ENCODE measurements around the gene EDA.
"Not testable (repeated sequence)": the region's sequence is repeated elsewhere in the genome, so short reads cannot be mapped to it uniquely, and the experiment has no call there.

The EDA gene

DNA sequence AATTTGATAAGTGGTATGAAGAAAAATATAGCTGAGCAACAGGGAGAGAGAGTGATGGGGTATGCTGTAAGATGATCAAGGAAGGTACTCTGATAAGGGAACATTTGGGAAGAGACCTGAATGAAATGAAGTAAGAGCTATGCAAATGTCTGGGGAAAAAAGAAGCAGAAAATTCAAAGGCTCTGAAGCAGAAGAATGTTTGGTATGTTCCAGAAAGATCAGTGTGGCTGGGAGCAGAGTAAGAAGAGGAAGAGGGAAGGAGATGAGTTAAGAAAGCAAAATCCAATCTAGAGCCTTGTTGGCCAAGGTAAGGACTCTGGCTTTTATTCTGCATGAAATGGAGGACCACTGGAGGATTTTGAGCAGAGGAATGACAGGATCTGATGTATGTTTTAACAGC is 343.8 kb downstream of the EDA start:
- DNase-seq (ENCODE audit: low spot score), result no peak

DNA sequence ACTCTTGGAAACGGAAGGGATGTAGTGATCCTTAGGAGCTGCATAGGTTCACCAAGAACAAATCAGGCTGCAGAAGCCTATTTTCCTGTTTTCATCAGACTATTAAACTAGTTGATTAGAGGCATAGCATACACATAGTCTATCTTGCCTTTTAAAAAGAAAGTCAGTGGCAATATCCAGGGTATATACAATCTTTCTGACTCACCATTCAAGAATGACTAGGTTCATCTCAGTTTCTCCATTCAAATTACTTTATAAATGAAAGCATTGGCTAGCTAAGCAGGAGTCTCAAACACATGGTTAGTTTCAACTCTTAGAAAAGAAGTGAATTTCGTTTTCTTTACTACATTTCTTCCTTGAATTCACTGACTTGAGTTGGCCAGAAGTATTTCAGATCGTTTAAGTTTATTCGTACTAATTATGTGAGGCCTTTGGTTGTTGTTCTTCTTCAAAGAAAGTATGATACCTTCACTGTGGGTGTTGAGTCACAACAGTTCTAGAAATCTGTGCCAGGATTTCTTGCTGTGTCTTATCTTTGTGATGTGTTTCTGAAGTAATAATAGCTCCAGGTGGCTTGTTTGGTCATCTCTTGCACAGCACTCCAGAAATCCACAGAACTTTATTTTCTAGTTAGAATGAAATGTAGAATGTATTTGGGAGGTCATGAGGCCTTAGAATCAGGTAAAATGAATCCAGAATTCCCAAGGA is 345.6 kb downstream of the EDA start:
- DNase-seq (ENCODE audit: low spot score), result no peak

DNA sequence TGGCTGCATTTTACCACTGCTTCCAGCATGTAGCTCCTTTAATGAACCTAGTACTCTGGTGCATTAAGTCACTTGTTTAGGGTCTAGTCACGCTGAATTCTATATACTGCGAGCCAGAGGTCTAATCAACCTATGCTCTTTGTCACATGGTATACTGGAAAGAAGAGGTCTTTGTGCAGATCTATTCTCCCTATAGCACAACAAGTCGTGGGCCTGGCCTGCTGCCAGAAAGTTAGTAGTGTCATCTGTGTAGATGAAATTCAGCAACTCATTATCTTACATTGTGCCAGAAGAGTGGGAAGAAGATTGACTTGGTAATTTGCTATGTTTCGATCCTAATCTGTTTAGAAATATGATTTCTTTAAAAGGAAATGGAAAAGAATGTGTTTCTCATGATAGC is 353.0 kb downstream of the EDA start:
- DNase-seq (ENCODE audit: low spot score), result no peak

DNA sequence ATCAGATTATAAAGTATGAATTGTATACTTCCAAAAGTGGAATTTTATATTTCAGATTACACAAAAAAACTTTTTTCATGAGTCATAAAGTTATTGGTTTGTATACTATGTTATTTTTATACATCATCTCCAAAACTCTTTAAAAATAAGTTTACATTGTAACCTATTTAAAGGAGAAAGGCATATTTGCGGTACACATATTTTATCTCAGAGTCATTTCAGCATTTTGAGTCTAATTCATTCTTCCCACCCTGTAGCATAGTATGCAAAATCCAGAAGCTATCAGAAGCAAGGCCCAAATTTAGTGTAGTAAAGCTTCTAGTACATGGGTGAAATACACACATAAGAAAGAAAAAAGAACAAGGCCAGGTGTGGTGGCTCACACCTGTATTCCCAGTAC is 353.5 kb downstream of the EDA start:
- DNase-seq (ENCODE audit: low spot score), result no peak

DNA sequence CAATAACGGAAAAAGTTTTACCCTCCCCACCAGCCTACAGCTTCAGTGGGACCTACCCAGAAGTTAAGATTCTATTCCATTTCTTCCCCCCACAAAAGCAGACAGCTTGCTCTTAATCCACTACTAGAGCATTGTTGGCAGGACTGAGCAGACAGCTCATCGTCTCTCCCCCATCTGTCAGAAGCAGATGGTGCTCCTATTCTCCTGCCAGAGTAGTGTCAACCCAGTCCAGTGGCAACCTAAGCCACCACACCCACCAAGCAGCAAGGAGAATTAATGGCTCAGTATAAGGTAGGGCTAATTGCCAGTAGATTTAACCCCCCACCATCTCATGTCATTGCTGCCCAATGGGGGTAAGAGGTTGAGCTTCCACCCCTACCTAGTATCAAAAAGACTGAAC is 371.8 kb downstream of the EDA start:
- DNase-seq (ENCODE audit: low spot score), result no peak

DNA sequence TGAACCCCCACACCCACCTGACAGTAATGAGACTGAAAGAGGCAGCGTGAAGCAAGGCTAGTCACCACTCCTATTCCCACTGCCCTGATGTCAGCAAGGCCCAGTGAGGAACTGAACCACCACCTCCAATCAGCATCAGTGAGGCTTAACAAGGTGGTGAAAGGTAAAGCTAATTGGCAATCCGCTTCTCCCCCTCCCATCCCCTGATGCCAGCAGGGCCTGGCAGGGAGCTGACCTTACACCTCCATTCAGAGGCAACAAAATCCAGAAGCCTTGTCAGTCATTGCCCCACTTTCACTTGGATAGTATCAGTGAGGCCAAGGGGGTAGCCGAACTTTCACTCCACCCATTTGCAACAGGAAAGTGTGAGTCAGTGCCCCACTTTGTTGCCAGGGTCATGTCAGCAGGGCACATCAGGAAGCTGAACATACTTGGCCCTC is 373.1 kb downstream of the EDA start:
- peak; percentile 11 for DNase-seq (ENCODE audit: low spot score)

DNA sequence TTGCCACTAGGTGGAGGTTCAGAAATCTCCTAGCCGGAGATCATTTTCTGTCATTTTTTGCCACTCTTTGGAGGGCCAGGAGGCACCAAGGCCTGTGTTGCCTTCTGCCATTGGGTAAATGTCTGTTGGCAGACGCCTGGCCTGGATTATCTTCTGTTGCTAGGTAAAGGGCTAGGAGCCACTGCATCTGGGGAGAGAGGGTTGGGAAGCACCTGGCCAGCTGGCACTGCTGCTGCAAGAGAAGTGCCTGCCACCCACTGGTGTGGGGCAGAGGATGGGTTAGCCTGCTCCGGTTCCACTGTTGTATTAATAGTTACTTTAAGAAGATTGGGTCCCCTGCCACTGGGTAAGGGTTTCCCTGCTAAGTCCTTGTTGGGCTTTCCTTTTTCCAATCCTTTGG is 375.8 kb downstream of the EDA start:
- DNase-seq (ENCODE audit: low spot score), result no peak

DNA sequence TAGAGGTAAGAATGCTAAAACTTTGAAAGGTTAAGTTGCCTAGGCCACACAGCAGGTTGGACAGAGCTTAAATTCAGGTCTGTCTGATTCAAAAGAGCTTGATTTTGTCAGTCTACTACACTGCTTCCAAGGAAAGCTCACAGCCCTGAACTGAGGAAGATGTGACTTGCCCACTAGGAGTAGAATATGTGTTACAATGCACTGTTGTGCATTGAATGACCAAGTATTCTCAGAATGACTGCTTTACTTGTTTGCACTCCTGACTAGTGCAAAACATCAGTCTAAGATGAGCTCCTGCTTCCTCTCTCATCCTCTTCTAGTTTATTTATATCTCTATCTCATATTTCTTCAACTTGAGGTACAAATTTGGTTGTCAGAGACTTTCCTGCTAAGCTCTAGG is 377.6 kb downstream of the EDA start:
- DNase-seq (ENCODE audit: low spot score), result no peak

DNA sequence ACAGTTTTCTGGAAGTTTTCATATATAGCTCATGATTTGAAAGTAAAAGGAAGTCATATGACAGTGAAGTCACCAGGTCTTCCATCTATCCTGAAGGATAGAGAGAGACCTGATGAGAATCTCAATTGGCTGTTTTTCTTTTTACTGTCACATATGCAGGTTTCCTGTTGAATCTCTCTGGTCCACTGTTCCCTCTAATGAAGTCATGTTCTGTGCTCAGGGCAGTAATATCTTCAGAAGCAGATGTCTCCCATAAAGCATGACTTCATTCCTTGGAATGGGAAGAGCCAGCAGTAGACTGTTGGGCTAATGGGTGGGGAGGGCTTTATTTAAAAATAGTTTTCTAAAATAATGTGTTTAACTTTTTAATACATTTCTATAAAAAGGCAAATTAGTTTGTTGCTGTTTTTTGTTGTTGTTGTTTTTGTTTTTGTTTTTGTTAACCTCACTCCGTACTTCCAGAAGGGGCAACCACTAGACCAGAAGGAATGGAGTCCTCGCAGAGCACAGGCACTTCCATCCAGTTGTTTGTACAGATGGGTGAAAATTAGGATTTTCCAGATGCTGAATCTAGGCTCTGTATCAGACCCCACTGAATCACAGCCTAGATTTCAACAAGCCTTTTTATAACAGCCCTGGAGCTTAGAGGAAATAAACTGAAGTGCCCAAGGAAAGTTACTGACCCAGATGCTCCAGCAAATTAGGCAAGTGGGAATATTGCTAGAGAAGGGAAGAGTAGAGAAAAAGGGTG is 379.6 kb downstream of the EDA start:
- no peak for DNase-seq (ENCODE audit: low spot score)

DNA sequence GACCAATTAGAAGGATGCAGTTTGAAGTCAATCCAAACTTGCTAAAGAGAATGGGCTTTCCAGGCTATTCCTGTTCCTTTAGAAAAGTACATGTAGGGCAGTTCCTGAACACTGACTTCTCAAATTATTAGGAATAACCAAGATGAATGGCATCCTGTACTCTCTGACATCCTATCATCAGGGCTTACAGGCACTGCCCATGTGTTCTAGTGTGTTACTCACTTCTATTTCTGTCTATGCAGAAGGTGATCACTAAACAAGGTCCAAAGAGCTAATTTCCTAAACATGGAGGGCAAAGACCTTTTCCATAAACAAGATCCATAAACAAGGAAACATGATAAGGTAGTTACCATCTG is 380.2 kb downstream of the EDA start:
- no peak for DNase-seq (ENCODE audit: low spot score)

DNA sequence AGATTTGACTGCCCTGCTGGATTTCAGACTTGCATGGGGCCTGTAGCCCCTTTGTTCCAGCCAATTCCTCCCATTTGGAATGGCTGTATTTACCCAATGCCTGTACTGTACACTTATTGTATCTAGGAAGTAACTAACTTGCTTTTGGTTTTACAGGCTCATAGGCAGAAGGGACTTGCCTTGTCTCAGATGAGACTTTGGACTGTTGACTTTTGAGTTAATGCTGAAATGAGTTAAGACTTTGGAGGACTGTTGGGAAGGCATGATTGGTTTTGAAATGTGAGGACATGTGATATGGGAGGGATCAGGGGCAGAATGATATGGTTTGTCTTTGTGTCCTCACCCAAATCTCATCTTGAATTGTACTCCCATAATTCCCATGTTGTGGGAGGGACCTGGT is 382.4 kb downstream of the EDA start:
- DNase-seq (ENCODE audit: low spot score), result not testable (repeated sequence)

DNA sequence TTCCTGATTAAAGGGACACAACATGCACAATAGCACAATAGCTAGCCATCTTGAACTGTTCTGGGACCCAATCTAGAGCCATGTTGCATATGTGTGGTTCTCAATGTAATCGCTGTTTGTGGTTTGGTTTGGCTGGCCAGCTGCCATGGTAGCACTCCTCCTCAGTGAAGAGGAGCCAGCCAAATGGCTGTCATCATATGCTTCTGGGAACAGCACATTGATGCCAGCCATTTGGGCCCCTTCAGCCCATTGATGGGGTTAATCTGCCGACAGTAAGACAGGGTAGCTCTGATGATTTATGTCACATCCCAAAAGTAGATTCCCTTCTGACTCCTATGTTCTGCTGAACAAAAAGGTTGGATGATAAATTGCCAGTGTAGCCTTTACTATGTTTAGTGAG is 385.4 kb downstream of the EDA start:
- DNase-seq (ENCODE audit: low spot score), result no peak

DNA sequence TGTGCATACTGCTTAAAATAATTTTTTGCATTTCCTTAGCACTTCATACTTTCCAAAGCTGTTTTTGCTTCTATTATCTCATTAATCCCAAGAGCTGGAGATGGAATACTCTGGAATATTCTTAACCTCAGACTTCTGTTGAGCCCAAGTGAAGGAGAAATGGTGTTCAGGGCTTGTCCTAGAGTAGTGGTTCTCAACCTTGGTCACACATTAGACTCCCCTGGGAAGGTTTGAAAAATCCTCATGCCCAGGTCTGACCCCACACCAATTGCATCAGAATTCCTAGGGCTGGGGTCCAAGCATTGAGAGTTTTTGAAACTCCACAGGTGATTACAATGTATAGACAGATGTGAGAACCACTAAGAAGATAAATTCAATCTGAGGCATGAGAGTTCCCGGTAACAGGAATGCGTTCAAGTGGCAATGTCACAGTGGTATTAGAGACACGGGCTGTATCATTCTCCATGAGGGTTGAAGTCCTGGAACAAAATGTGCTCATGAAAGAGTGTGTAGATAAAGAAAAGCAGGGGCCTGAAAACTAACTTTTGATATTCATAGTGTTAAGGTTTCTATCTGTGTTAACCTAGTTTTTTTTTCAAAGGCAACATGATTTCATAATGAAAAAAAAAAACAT is 385.9 kb downstream of the EDA start:
- no peak for DNase-seq (ENCODE audit: low spot score)

DNA sequence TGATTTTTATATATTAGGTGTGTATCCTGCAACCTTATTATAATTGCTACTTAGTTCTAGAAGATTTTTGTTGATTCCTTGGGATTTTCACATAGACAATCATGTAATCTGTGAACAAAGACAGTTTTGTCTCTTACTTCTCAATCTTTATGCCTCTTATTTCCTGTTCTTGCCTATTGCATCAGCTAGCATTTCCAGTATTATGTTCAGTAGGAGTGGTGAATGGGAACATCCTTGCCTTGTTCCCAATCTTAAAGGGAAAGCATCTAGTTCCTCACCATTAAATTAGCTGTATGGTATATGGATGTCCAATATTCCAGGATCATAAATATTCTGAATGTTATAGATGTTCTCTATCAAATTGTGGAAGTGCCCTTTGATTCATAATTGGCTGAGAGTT is 392.0 kb downstream of the EDA start:
- no peak for DNase-seq (ENCODE audit: low spot score)

DNA sequence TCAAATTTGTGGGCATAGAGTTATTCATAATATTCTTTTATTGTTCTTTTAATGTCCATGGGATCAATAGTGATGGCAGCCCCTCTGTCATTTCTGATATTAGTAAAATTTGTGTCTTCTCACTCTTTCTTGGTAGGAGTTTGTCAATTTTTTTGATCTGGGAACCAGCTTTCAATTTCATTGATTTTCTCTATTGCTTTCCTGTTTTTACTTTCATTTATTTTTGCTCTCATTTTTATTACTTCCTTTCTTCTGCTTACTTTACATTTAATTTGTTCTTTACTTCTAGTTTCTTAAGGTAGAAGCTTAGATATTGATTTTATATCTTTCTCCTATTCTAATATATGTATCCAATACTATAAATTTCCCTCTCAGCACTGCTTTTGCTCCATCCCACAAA is 393.1 kb downstream of the EDA start:
- no peak for DNase-seq (ENCODE audit: low spot score)

DNA sequence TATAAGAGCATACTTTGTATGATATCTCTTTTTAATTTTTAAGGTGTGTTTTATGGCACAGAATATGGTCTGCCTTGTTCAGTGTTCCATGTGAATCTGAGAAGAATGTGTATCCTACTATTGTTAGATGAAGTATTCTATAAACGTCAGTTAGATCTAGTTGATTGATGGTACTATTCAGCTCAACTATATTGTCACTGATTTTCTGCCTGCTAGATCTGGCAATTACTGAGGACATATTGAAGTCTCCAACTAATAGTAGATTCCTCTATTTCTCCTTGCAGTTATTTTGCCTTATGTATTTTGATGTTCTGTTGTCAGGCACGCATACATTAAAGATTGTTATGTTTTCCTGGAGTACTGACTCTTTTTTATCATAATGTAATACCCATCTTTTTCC is 394.1 kb downstream of the EDA start:
- DNase-seq (ENCODE audit: low spot score), result no peak

DNA sequence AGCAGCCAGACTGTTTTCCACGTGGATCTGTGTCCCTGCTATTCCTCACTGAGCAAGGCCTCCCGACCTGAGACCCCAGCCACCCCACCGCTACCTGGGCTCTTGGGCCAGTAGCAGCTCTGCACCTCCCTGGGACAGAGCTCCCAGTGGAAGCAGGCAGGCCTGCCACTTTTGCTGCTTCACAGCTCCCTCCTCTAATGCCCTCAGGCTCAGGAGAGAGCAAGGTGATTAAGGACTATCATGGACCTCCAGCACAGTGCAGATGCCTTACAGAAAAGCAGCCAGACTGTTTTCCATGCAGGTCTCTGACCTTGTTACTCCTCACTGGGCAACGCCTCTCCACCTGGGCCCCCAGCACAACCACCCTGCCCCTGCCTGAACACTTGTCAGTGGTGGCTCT is 396.8 kb downstream of the EDA start:
- DNase-seq (ENCODE audit: low spot score), result no peak

DNA sequence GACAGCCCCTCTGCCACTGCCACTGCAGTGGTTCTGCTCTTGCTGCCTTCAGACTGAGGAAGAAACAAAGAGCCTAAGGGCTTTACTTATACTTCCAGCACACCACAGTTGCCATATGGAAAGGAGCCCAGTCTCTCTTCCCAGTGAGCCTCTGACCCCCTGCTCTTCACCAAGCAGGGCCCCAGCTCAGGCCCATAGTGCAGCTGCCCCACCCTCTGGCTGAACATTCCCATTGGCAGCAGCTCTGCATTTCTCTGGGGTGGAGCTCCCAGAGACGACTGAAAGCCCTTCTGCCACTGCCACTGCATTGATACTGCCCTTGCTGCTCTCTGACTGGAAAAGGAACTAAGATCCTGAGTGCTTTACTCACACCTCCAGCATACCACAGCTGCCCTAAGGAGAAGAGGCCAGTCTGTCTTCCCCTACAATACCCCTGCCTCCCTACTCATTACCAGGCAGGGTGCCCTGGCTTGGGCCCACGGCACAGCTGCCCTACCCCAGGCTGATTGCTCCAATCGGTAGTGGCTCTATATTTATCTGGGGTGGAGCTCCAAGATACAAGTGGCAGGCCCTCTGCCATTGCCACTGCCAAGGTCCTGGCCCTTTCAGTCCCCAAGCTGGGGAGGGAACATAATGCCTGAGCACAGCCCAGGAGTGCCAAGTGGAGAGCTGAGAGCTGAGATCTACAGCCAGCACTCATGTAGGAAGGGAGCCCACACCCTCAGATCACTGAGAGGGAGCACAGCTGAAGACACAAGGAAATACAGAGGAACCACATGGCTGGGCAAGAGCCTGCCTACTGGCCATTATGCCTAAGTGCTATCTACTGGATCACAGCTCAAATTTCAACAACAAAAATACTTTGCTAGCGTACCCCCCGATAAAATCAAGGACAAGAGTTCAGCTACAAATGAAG is 397.8 kb downstream of the EDA start:
- no peak for DNase-seq (ENCODE audit: low spot score)

DNA sequence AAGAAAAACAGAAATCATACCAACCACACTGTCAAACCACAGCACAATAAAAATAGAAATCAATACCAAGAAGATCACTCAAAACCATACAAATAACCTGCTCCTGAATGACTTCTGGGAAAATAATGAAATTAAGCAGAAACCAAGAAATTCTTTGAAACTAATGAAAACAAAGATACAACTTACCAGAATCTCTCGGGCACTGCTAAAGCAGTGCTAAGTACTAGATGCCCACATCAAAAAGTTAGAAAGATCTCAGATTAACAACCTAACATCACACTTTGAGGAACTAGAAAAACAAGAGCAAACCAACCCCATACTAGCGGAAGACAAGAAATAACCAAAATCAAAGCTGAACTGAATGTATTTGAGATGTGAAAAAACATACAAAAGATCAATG is 400.6 kb downstream of the EDA start:
- no peak for DNase-seq (ENCODE audit: low spot score)

DNA sequence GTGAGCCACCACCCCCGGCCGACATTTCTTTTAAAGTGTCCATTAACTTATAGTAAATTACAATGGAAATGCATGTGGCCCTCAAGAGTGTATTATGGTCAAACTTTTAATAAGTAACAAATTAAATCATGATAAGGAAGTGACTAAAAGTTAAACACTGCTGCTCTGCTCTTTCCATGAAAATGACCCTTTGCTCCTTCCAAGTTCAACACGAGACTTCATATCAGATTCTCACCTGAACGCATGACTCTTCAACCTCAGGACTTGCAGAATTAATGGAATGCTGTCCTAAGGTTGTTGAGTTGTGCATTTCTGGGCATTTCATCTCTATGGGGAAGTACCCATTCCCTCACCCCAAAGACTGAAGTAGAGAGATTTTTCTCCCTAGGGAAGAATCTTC is 406.7 kb downstream of the EDA start:
- DNase-seq (ENCODE audit: low spot score), result no peak

DNA sequence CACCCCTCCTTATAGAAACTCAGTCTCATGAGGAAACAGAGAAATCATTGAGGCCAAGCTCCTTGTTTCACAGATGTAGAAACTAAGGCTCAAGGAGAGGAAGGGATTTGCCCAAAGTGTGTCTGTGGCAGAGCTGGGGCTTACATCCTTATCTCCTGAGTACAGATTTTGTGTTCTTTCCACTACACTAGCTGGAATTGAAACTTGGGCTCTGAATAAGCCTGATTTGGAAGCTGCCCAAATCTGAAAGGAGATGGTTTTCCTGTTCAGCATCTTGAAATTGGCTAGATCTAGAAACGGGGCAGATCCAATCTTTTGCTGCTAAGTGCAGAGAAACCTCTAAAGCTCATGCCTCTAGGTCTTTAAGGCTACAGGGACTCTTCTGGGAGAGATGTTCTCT is 409.6 kb downstream of the EDA start:
- DNase-seq (ENCODE audit: low spot score), result no peak

DNA sequence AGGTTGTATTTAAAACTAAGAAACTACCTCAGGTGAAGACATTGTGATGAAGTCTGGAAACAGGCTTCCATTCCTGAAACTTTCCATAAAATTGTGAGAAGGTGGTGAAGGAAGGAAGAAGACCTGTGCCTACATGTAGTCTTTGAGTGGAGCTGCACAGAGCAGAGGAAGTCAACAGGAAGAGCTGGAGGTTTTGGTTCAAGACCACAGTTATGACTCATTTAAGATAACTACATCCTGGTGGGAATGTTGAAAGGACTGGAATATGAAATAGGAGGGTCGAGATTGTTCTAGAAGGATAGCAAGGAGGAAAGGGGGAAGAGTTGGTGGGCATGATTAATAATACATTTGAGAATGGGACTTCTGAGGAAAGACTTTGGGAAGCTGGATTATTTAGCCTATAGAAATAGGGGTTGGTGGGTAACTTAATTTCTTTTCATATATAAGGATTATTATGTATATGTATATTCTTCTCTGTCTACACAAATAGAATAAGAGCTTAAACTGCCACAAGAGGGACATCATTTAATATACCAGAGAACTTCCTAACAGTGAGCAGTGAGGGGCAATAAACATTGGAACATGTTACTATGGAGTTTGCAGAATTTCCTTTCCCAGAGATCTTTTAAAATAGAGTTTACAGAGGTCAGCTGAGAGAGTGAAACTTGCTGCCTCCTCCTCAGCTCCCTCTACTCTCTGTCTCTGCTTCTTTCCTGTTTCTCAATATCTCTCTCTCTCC is 410.4 kb downstream of the EDA start:
- no peak for DNase-seq (ENCODE audit: low spot score)
